ES-I3 (cell line): ENCODE measurements around the gene INVS.
"Not testable (repeated sequence)": the region's sequence is repeated elsewhere in the genome, so short reads cannot be mapped to it uniquely, and the experiment has no call there.

ENCODE experiments used
- H3K36me3 ChIP-seq: 2 replicates; pipeline ENCODE4 v1.6.1; 2013; ENCODE audit warnings: mild to moderate bottlenecking, low read length, control low read depth, moderate library complexity; ENCODE audit not compliant: insufficient read depth
- H3K4me1 ChIP-seq: 2 replicates; pipeline ENCODE4 v1.6.1; 2013; ENCODE audit warnings: mild to moderate bottlenecking, control low read depth, low read length; ENCODE audit not compliant: insufficient read depth
- H3K9ac ChIP-seq: 2 replicates; pipeline ENCODE4 v1.6.1; 2013; ENCODE audit warnings: low read depth, mild to moderate bottlenecking, low read length, moderate library complexity
- H3K9me3 ChIP-seq: 2 replicates; pipeline ENCODE4 v1.6.1; 2013; ENCODE audit warnings: mild to moderate bottlenecking, low read length, moderate library complexity; ENCODE audit not compliant: control insufficient read depth, insufficient read depth

INVS gene

DNA sequence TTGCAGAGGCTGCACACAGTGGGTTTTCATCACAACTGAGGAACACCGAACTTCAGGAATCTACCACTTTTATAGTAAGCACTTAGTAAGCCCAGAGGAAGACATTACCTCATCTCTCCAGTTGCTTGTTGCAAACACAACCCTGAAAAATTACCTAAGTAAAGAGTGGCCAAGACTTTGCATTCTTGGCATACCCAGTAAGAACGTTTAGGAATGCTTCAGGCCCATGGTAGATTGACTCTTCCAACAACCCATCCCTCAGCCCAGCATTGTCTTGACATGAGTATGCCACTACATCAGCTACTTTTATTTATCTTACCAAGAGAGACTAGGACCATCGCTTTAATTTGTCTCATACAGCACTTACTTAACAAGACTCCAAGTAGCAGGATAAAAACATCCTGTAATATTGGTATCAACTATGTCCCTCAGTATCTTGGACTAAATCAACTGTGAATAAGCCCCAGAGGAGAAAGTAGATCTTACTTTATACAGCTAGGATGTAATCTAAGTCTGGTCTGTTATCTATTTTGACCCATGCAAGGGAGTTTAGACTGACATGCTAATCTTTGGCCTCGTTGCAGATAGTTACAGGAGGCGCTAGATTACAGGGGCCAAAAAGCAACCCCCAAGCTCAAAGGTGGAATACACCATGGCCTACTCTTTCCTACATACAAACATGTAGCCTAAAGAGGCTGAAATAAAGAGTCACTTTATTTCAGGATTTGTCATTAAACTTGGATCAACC, 114.9 kb downstream of the INVS start:
- no peak overlapping the region for H3K9ac ChIP-seq
- no peaks in the 10 kb centered on the region for H3K9me3 ChIP-seq
- no peaks in the 10 kb centered on the region for H3K36me3 ChIP-seq
- H3K4me1 ChIP-seq: no peaks in the 10 kb centered on the region

DNA sequence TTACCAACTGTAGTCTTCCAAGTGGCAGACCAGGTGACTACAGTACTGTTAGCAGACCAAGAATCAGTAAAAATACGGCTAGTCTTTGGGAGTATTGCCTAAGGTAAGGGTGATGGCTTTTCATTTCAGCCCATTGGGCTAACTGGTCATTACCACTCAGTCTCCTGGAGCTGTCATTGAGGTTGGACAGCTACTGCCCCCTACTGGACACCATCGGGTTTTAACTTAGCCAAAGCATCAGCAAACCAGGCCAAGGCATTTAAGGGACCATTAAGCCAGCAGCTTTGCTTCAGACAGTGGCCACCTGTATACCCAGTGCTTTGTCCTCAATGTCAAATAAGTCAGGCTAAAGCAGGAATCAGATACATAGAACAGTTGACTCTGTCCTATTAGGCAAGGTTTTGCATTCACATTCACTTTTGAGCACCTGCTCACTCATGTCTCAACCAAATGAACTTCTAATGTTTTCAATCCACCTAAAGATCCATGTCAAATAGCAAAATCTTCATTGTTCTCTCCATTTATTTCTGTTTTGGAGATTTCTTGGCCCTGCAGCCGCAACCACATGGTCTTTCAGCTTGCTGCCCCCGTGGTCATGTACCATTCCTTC, 117.2 kb downstream of the INVS start:
- Histone ChIP-seq H3K9me3 (no peaks in the 10 kb centered on the region), H3K9ac (no peak overlapping the region), H3K36me3 (no peaks in the 10 kb centered on the region), H3K4me1 (no peaks in the 10 kb centered on the region)

DNA sequence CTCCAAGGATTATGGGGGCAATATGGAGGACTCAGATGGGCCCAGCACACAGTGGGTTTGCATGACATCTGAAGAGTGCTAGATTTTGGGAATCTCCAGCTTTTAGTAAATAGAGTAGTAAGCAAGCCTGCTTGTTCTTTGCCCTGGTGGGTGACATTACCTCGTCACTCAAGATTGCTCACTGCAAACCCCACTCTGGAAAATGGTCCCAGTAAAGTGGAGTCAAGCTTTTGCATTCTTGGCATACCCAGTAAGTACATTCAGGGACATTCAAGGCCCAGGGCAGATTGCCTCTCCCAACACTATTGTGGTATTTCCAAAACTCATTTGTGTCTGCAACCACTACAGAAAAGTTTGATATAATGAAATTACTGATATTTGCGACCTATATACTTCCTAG, 118.5 kb downstream of the INVS start:
- H3K4me1 ChIP-seq: no peaks in the 10 kb centered on the region
- no peak overlapping the region for H3K9ac ChIP-seq
- no peaks in the 10 kb centered on the region for H3K9me3 ChIP-seq
- H3K36me3 ChIP-seq: no peaks in the 10 kb centered on the region

DNA sequence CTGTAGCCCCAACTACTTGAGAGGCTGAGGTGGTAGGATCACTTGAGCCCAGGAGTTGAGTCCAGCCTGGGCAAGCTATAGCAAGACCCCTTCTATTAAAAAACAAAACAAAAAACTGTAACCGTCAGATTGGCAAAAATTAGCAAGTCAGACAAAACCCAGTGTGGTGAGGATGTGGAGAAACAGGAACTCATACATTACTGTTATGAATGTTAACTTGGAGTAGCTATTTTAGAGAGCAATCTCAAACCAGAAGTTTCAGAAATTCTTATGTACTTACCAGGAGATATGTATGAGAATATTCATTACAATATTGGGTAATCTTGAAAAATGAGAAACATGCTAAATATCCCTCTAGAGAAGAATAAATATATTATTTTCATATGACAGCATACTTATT, 120.3 kb downstream of the INVS start:
- Histone ChIP-seq H3K4me1 (no peaks in the 10 kb centered on the region), H3K9me3 (no peaks in the 10 kb centered on the region), H3K9ac (no peak overlapping the region), H3K36me3 (no peaks in the 10 kb centered on the region)

DNA sequence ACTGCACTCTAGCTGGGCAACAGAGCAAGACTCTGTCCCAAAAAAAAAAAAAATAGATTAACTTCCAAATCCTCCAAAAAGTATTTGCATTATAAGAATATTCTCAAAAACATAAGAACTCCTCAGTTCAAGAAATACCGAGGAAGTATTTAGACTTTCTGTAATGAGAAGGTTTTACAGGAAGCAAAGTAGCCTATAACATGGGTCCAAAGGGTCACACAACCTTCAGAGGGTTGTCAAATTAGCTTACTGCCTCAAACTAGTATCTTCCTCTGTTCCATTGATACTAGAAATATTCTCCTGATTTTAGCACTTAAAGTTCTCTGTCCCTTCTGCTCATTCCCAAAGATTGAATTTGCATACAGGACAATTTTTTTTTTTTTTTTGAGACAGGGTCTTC, 121.9 kb downstream of the INVS start:
- Histone ChIP-seq H3K4me1 (no peaks in the 10 kb centered on the region), H3K9ac (no peak overlapping the region), H3K9me3 (no peaks in the 10 kb centered on the region), H3K36me3 (no peaks in the 10 kb centered on the region)

DNA sequence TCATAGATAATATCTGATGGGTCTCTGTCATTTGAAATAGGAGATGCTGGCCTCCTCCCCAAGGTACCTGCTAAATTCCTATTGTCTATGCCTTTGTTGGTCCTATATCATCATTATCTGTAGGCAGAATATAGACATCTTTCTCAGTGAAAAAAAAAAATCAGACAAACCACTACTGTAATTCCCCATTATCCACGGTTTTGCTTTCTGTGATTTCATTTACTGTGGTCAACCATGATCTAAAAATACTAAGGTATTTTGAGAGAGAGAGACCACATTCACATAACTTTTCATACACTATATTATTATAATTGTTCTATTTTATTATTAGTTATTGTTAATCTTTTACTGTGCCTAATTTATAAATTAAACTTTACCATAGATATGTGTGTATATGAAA, 122.5 kb downstream of the INVS start:
- Histone ChIP-seq H3K9ac (no peak overlapping the region), H3K9me3 (no peaks in the 10 kb centered on the region), H3K4me1 (no peaks in the 10 kb centered on the region), H3K36me3 (no peaks in the 10 kb centered on the region)

DNA sequence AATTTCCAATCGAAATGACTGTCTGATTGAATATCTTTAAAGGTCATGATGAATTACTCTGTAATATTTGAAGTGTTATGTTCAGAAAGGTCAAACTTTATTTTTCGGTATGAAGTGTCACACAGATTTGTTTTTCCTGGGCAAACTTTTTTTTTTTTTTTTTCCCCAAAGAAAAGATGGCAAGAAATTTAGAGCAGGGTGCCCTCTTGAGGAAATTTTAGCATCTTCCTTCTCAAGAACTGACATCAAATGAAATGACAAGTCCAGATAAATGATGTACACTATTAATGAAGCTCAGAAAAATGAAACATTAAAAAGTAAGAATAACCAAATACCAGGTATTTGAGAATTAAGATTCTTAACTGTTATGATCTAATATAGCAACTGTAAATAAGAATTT, 123.6 kb downstream of the INVS start:
- H3K36me3 ChIP-seq: no peaks in the 10 kb centered on the region
- no peak overlapping the region for H3K9ac ChIP-seq
- no peaks in the 10 kb centered on the region for H3K9me3 ChIP-seq
- H3K4me1 ChIP-seq: no peaks in the 10 kb centered on the region

DNA sequence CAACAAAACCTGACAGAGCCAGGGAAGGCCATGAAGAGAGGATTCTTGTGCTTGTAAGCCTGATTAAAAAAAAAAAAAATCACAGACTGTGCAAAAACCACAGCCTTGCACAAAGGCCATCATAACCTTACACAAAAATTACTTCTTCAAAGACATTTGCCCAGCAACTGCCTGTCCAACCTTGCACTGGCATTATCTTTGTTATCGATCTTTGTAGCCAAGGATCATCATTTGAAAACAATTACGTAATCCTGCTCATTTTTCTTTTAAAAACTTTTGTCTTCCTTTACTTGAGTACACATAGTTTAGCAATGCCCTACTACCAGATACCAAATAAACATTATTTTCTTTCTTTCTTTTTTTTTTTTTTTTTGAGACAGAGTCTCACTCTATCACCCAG, 128.6 kb downstream of the INVS start:
- Histone ChIP-seq H3K9me3 (no peaks in the 10 kb centered on the region), H3K36me3 (no peaks in the 10 kb centered on the region), H3K4me1 (no peaks in the 10 kb centered on the region), H3K9ac (no peak overlapping the region)

DNA sequence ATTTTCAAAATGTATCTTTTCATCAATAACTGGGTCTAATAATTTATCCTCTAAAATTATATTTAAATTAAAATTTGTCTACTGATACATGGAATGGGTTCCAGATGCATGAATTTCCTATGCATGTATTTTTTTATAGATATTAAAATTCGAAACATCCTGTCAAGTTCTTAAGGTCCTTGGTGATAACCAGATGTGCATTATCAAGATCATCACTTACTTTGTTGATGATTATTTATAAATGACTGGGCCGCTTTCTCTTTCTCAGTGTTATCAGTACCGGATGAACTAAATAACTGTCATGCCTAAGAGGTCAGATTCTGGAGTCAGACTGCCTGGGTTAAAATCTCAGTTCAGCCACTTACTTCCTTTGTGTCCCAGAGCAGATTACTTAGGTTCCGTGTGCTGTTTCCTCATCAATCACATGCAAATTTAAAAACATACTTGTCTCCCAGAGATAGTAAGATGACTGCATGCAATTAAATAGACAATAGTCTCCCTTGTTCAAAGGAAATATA, 129.4 kb downstream of the INVS start:
- Histone ChIP-seq H3K9ac (no peak overlapping the region), H3K9me3 (no peaks in the 10 kb centered on the region), H3K36me3 (no peaks in the 10 kb centered on the region), H3K4me1 (no peaks in the 10 kb centered on the region)

DNA sequence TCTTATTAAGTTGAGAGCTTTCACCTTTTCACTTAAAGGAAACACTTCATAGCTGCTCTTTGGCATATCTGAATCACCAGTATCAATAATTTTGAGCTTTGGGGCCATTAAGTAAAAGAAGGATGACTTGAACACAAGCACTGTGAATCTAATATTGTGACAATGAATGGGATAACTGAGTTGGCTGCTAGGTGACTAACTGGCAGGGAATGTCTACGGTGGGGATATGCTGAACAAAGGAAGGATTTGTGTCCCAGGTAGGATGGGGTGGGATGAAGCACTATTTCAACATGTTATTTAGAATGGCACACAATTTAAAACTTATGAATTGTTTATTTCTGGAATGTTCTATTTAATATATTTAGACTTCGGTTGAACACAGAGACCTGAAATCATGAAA, 130.1 kb downstream of the INVS start:
- no peaks in the 10 kb centered on the region for H3K4me1 ChIP-seq
- H3K9me3 ChIP-seq: no peaks in the 10 kb centered on the region
- no peaks in the 10 kb centered on the region for H3K36me3 ChIP-seq
- H3K9ac ChIP-seq: no peak overlapping the region

DNA sequence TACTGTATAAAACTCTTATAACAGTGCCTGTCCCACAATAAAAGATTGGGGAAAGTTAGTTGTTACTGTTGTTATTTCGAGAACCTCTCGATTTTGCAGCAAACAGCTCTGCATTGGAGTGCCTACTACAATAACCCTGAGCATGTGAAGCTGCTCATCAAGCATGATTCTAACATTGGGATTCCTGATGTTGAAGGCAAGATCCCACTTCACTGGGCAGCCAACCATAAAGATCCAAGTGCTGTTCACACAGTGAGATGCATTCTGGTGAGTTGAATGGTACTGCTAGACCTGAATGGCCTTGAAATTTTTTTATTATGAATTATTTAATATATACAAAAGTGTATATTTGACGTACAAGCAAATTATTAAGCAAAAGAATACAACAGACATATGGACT, 130.5 kb downstream of the INVS start:
- Histone ChIP-seq H3K4me1 (no peaks in the 10 kb centered on the region), H3K9ac (no peak overlapping the region), H3K9me3 (no peaks in the 10 kb centered on the region), H3K36me3 (no peaks in the 10 kb centered on the region)

DNA sequence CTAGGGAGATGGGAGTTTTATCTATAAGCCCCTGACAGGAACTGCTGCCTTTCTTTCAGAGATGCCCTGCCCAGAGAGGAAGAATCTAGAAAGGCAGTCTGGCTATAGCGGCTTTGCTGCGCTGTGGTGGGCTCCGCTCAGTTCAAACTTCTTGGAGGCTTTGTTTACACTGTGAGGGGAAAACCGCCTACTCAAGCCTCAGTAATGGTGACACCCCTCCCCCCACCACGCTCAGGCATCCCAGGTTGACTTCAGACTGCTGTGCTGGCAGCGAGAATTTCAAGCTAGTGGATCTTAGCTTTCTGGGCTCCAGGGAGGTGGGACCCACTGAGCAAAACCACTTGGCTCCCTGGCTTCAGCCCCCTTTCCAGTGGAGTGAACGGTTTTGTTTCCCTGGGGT, 137.9 kb downstream of the INVS start:
- H3K9ac ChIP-seq, H3K9me3 ChIP-seq, H3K36me3 ChIP-seq, H3K4me1 ChIP-seq: not testable (repeated sequence)

DNA sequence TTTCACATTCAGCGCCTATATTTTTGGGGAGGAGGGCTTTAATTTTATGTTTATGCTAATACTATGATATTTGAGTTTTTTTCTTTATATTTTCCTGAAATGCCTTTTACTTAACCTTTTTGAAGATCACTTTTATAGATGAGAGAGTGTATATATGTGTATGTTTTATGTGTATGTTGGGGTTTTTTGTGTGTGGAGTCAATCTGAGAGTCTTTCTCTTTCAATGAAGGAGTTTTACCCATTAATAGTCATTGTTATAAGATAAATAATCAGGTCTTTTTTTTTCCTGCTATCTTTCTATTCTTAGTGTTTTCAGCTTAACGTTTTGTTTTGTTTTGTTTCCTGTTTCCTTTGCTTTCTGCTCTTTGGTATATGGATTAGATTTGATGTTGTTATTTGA, 141.5 kb downstream of the INVS start:
- Histone ChIP-seq H3K9me3 (no peaks in the 10 kb centered on the region), H3K36me3 (no peaks in the 10 kb centered on the region), H3K4me1 (no peaks in the 10 kb centered on the region; the same call in 1 of the 2 replicates), H3K9ac (no peak overlapping the region)

DNA sequence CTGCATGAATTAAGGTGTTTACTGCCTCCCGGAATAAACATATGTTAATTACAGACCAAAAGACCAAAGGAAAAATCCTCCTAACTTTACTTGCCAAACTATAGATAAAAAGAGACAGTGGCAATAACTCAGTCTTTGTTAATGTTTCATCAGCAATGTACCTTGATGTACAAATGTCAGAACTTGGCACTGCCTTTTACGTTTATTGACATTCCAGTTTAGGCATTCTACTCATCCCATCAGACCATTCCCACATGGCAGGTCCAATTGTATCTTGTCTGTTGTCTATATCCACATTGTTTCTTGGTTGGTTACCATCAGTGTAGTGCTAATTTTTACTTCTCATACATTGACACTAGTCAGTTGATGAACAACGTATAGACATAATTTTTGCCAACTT, 168.2 kb downstream of the INVS start:
- Histone ChIP-seq H3K4me1 (no peaks in the 10 kb centered on the region), H3K36me3 (peaks cover 3% of the 10 kb centered on the region; the same call in 1 of the 2 replicates), H3K9ac (no peak overlapping the region), H3K9me3 (peaks cover 2% of the 10 kb centered on the region; the same call in 1 of the 2 replicates)

DNA sequence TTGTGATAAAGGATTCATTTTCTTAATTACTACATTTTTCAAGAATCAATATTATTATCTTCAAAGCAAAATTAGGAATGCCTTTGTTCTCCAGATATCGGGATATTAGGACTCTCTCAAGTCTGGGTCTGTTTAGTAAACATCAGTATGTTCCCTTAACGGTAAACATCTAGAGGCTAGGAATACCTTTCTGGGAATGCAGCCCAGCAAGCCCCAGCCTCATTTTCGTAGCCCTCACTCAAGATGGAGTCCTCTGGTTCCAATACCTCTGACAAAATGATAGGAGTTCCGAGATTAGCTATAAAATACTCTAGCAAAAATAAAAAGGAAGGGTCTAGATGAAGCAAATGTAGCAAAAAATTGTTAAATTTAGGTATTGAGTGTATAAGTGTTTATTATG, 169.2 kb downstream of the INVS start:
- no peaks in the 10 kb centered on the region for H3K4me1 ChIP-seq
- H3K9me3 ChIP-seq: peaks cover 2% of the 10 kb centered on the region; the same call in 1 of the 2 replicates
- no peak overlapping the region for H3K9ac ChIP-seq
- H3K36me3 ChIP-seq: peaks cover 3% of the 10 kb centered on the region; the same call in 1 of the 2 replicates
